GM21367 (cell line): ENCODE data around the gene SPATC1L.
"Not testable (repeated sequence)": the region's sequence is repeated elsewhere in the genome, so short reads cannot be mapped to it uniquely, and the experiment has no call there.

Source experiments
- ATAC-seq: cut with Tn5 transposase; IDR thresholded peaks from one replicate; pipeline ENCODE4 v1.9.1; 2021; ENCODE audit not compliant: unreplicated experiment

Gene SPATC1L

DNA sequence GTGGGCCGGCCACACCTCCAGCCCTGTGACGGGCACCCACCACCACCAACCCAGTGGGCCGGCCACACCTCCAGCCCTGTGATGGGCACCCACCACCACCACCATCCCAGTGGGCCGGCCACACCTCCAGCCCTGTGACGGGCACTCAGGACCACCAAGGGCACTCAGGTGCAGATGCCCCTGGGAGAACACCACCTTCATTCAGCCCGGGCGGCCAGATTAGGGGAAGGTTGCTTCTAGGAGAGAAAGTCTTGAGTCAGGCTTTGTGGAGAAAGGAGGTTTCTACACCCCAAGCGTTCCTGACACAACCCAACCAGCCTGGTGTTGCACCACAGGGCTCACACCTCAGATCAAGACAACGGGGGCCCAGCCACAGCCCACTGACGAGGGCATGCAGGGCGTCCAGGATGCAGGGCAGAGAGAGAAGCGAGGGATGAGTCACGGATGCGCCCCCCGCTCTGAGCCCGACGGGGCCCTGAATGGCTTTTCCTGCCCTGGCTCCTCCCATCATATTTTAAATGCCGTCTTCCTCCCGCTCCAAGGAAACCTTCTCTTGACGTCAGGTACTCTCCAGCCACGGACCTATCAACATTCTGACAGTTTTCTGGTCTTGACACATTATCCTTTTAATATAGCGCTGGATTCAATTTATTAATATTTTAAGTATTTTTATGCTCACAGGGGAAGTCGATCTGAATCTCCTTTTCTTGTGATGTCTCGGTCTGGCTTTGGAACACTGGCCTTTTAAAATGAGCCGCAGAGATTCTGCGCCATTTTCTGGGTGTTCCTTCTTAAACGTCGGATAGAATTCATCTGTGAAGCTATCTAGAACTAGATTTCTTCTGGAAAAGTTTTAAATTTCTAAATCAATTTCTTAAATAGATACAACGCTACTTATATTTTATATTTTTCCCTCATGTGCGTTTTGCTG lies 631 bp upstream of the SPATC1L start:
- ATAC-seq: no peak

DNA sequence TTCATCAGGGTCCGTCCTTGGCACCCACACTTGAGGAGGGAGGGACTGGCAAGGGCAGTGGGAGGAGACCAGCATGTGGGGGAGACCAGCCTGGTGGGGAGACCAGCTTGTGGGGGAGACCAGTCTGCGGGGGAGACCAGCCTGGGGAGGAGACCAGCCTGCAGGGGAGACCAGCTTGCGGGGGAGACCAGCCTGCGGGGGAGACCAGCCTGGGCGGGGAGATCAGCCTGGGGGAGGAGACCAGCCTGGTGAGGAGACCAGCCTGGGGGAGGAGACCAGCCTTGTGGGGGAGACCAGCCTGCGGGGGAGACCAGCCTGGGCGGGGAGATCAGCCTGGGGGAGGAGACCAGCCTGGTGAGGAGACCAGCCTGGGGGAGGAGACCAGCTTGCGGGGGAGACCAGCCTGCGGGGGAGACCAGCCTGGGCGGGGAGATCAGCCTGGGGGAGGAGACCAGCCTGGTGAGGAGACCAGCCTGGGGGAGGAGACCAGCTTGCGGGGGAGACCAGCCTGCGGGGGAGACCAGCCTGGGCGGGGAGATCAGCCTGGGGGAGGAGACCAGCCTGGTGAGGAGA lies 836 bp downstream of the SPATC1L start:
- ATAC-seq: not testable (repeated sequence)

DNA sequence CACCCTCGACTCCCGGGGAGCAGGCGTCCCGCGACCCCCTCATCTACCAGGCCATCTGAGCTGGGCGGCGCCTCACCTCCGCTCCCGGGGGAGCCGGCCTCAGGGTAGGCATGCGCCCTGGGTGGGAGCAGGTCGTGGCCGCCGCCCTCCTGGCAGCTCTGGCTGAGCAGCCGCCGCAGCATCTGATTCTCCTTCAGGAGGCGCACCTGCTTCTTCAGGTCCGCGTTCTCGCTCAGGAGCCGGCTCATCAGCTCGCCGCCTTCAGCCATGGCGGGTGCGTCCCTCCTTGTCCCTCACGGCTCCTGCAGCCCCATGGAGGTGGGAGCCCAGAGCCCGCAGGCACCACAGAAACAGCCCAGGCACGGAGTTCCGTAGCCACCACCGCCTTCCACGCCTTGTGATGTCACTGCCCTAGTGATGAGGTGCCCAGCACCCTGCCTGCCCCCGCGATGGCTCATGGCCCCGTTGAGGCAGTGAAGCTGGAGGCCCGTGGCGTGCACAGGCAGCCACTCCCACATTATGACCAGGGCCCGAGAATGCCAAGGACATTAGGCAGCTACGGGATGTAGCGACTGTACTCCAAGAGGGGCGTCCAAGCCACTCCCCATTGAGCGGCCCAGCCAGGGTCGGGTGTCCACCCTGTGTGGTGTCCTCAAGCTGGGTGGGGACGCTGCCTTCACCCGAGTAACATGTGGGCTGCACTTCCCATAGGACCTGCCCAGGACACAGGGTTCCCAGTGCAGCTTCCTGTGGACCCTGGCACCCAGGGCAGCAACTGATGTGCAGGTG lies 1.5 kb downstream of the SPATC1L start:
- ATAC-seq: no peak

DNA sequence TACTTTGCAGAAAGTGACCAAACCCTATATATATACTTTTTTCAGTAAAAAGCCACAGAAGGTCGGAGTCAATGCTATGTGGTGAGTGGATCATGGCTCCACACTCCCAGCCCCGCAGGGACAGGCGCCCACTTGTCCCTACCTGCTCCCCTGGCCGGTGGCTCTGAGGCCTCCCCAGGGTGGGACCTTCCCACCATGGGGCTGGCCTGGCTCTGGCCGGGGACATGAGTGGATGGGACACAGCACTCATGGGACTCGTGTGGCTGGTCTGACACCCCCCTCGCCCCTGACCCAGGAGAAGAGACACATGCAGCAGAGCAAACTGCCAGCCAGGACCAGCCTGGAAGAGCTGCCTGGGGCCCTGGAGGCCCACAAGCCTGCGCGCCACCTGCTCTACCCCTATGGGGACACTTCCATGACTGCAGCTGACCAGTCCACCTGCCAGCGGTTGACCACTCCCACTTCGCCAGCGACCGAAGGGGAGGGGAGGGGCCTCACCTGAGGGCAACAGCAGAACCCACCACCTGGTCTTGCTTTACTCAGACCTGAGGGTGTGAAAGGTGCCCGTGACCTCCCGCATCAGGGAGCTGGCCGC lies 2.2 kb downstream of the SPATC1L start:
- no peak for ATAC-seq

GRCh38 chr21:46181436-46181835 lies 2.8 kb downstream of the SPATC1L start:
- ATAC-seq: no peak

DNA sequence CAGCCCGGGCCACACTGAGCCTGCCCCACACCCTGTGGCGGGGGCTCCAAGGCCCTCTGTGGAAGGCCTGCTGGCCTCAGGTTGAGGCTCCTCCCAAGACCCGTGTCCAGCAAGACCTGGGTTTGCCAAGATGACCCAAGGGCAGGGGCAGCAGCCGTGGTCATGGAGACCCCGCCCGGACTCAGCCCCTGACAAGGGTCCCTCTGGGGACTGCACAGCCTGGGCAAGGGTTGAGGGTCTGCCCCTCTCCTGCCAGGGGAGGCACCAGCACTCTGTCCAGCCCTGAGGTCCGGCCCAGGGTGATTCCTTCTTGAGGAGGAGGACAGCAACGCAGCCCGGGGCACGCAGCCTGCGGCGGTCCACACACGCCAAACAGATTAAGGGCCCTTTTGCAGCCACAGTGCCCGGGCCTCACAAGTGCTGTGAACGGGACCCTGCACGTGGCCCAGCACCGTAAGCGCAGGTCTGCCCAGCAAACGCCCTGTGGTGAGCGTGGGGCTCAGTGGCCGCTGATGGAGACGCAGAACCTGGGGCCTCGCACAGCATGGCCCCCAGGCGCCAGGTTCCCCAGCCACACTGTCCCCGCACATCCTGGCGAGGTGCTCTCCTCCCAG lies 3.4 kb downstream of the SPATC1L start:
- ATAC-seq: no peak

- no peak for ATAC-seq
These were observed 4.1 kb downstream of the SPATC1L start for GRCh38 chr21:46180079-46180722.

DNA sequence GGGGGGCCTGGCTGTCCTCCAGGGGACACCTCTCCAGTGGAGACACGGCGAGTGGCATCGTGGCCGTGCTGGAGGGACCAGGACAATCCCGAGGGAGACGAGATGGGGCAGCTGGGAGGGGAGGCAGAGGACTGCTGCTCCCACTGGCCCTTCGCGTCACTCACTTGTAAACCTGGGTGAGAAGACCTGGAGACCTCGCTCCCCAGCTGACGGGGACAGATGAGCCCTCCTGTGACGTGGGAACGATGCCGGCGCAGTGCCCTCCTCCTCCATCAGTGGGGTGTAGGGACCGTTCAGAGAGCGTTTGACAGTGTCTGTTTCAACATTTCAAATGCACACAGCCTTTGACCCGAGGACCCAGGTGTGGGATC lies 4.6 kb downstream of the SPATC1L start:
- ATAC-seq: no peak

GRCh38 chr21:46178961-46179360 lies 5.3 kb downstream of the SPATC1L start:
- no peak for ATAC-seq

DNA sequence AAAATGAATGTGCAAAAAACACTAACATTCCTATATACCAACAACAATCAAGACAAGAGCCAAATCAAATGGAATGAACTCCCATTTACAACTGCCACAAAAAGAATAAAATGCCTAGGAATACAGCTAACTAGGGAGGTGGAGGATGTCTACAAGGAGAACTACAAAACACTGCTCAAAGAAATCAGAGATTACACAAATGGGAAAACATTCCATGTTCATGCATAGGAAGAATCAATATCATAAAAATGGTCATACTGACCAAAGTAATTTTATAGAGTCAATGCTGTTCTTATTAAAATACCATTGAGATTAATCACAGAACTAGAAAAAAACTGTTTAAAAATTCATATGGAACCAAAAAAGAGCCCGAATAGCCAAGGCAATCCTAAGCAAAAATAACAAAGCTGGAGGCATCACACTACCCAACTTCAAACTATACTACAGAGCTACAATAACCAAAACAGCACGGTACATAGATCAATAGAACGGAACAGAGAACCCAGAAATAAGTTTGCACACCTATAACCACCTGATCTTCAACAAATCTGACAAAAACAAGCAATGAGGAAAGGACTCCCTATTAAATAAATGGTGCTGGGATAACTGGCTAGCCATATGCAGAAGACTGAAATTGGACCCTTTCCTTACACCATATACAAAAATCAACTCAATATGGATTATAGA lies 7.7 kb downstream of the SPATC1L start:
- not testable (repeated sequence) for ATAC-seq

DNA sequence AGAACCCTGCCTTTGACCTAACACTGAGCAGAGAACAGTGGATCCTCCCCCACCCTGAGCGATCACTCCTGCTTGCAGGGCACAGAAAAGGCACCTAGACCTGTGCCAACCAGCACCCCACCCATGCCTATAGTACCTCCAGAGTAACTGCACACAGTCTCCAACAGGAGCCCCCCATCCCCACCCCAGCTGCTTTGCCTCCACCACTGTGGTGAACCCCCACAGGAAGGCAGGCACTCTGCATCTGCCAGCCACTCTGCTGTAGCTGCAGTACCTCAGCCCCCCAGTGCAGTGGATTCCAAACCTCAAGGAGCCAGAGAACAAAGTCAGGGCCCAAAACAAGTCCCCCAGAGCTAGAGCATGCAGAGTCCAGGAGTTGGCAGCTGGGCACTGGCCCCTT lies 10.7 kb downstream of the SPATC1L start:
- no peak for ATAC-seq

- ATAC-seq: no peak
These were observed 11.3 kb downstream of the SPATC1L start for GRCh38 chr21:46172863-46173528.

GRCh38 chr21:46171996-46172862 lies 12.0 kb downstream of the SPATC1L start:
- no peak for ATAC-seq

DNA sequence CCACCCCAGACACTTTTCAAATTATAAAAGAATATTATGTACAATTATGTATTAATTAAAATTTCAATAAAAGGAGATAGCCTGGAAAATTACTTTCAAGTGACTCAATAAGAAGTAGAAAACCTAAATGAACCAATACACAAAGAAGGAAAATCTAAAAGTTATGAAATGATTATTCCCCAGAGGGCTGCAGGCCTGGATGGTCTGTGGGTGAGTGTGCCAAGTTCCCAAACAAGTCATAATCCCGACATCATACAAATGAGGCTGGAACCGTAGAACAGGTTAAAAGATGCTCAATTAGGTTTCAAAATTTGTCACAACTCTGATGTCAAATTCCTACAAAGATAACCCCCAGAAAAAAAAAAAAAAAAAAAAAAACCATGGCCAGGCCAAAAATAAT lies 12.7 kb downstream of the SPATC1L start:
- no peak for ATAC-seq

GRCh38 chr21:46170436-46171193 lies 13.6 kb downstream of the SPATC1L start:
- not testable (repeated sequence) for ATAC-seq

DNA sequence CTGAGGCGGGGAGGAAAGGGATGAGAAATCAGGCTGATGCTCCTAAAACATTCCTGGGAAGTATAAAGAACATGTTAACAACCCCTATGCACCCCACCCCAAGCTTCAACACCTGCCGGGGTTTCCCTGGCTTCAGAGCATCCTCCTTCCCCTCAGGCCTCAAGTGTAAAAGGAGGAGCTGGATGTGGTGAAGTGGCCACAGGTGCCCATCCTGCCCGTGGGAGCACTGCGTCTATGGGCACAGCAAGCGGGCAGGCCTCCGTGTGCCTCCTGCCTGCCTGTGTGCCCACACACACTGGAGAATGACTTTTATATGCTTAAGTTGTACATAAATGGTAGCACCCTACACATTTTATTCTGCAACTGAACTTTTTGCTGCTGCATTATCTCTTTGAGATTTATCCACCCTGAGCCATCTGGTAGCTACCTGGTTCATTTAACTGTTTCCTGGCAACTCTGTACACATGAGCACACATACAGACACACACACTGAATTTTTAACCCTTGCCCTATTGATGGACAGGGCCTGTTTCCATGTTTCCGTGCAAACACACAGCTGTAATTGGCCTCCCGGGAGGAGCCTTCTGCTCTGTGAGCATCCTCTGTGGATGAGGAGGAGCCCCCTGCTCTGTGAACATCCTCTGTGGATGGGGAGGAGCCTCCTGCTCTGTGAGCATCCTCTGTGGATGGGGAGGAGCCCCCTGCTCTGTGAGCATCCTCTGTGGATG lies 15.4 kb downstream of the SPATC1L start:
- ATAC-seq: no peak

GRCh38 chr21:46168238-46168637 lies 16.0 kb downstream of the SPATC1L start:
- ATAC-seq: no peak
